HEK293T (cell line): ENCODE data around the gene OR13C5.

Experiments used
- BHLHE40 ChIP-seq: fragments of 450-650 bp; IDR thresholded peaks from 2 replicates; pipeline ENCODE4 v1.6.1; 2016; ENCODE audit warnings: mild to moderate bottlenecking, moderate library complexity, borderline replicate concordance
- CTBP1 ChIP-seq: fragments of 450-650 bp; IDR thresholded peaks from 2 replicates; pipeline ENCODE4 v1.6.1; 2016; ENCODE audit warnings: borderline replicate concordance
- ELF4 ChIP-seq: fragments of 450-650 bp; IDR thresholded peaks from 2 replicates; pipeline ENCODE4 v1.6.1; 2017; ENCODE audit warnings: antibody characterized with exemption
- FOXK2 ChIP-seq: fragments of 450-650 bp; IDR thresholded peaks from 2 replicates; pipeline ENCODE4 v1.6.1; 2016; ENCODE audit warnings: mild to moderate bottlenecking
- FOXM1 ChIP-seq: fragments of 450-650 bp; IDR thresholded peaks from 2 replicates; pipeline ENCODE4 v1.6.1; 2017; ENCODE audit warnings: mild to moderate bottlenecking, borderline replicate concordance
- NFRKB ChIP-seq: fragments of 450-650 bp; IDR thresholded peaks from 2 replicates; pipeline ENCODE4 v1.6.1; 2016; ENCODE audit warnings: mild to moderate bottlenecking, moderate library complexity
- ZNF384 ChIP-seq: fragments of 450-650 bp; IDR thresholded peaks from 2 replicates; pipeline ENCODE4 v1.6.1; 2016

DNA sequence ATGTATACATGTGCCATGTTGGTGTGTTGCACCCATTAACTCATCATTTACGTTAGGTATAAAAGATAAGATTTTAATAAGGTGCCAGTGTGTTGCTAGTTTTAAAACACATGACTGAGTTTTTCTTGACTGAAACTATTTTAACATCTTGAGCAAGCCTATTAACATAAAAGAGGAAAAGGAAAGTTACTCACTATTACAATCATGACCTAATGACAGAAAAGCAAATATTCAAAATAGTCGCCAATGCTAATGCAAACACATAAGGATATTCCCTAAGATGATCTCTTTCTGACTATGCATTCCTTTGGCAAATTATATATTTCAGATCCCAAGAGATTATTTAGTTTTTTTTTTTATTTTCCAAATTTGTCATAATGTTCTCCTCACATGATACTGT lies 12.0 kb upstream of the OR13C5 start:
- TF ChIP-seq BHLHE40 (no peak), FOXM1 (no peak), NFRKB (no peak), ELF4 (no peak), ZNF384 (no peak), FOXK2 (no peak), CTBP1 (no peak)
